H1 (cell line): ENCODE measurements around the gene MMP21.

ENCODE experiments used
- ATF3 ChIP-seq: IDR thresholded peaks from 2 replicates; pipeline ENCODE4 v1.6.1; 2011; ENCODE audit warnings: low read depth, mild to moderate bottlenecking, low read length; ENCODE audit not compliant: insufficient read depth
- BRCA1 ChIP-seq: IDR thresholded peaks from 2 replicates; pipeline ENCODE4 v1.6.1; 2012; ENCODE audit warnings: low read depth, low read length, improper control_type of control experiment
- CHD2 ChIP-seq: IDR thresholded peaks from 2 replicates; pipeline ENCODE4 v1.6.1; 2012; ENCODE audit warnings: low read length, improper control_type of control experiment
- JUN ChIP-seq: IDR thresholded peaks from 2 replicates; pipeline ENCODE4 v1.6.1; 2011; ENCODE audit warnings: low read depth, mild to moderate bottlenecking, improper control_type of control experiment, low read length
- POLR2A ChIP-seq, 2 experiments: IDR thresholded peaks; 1 replicate in 1 of 2; 2 replicates in 1 of 2; pipeline ENCODE4 v1.6.1; 2011; ENCODE audit warnings: low read depth in 2 of 2, low read length in 2 of 2, mild to moderate bottlenecking in 2 of 2; ENCODE audit errors: control extremely low read depth in 1 of 2
- RAD21 ChIP-seq, 2 experiments: IDR thresholded peaks in 1 of 2; conservative IDR thresholded peaks in 1 of 2; 2 replicates each; pipeline ENCODE4 v1.6.1; 2011; ENCODE audit warnings: low read depth in 2 of 2, low read length in 2 of 2, improper control_type of control experiment in 1 of 2, inconsistent platforms in 1 of 2, mild to moderate bottlenecking in 1 of 2, moderate library complexity in 1 of 2
- TAF1 ChIP-seq: IDR thresholded peaks from 2 replicates; pipeline ENCODE4 v1.6.1; 2011; ENCODE audit warnings: mild to moderate bottlenecking, low read depth, low read length
- TAF7 ChIP-seq: optimal IDR thresholded peaks from 2 replicates; pipeline ENCODE3; 2011; ENCODE audit warnings: low read depth, mild to moderate bottlenecking, inconsistent platforms, low read length, moderate library complexity, borderline replicate concordance
- USF2 ChIP-seq: IDR thresholded peaks from 2 replicates; pipeline ENCODE4 v1.6.1; 2011; ENCODE audit warnings: low read length, improper control_type of control experiment
- TF ChIP-seq, protein P1 (sequence below), 3 experiments: IDR thresholded peaks; 1 replicate in 2 of 3; 2 replicates in 1 of 3; pipeline versions ENCODE4 v1.5.1 to v1.6.1; 2011; ENCODE audit warnings: low read length in 3 of 3, mild to moderate bottlenecking in 3 of 3, inconsistent platforms in 2 of 3, low read depth in 1 of 3, moderate library complexity in 1 of 3; ENCODE audit not compliant: insufficient read depth in 1 of 3; ENCODE audit errors: control extremely low read depth in 1 of 3

GRCh38 chr10:125747417-125747816 lies 28.2 kb downstream of the MMP21 start:
- no peak for TF ChIP-seq POLR2A (IDR thresholded peaks at IDR 0.05; ENCODE audit: control extremely low read depth in 1 of 2, low read depth in 2 of 2, low read length in 2 of 2)
- TF ChIP-seq, protein P1, sequence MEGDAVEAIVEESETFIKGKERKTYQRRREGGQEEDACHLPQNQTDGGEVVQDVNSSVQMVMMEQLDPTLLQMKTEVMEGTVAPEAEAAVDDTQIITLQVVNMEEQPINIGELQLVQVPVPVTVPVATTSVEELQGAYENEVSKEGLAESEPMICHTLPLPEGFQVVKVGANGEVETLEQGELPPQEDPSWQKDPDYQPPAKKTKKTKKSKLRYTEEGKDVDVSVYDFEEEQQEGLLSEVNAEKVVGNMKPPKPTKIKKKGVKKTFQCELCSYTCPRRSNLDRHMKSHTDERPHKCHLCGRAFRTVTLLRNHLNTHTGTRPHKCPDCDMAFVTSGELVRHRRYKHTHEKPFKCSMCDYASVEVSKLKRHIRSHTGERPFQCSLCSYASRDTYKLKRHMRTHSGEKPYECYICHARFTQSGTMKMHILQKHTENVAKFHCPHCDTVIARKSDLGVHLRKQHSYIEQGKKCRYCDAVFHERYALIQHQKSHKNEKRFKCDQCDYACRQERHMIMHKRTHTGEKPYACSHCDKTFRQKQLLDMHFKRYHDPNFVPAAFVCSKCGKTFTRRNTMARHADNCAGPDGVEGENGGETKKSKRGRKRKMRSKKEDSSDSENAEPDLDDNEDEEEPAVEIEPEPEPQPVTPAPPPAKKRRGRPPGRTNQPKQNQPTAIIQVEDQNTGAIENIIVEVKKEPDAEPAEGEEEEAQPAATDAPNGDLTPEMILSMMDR (IDR thresholded peaks at IDR 0.05; ENCODE audit: control extremely low read depth in 1 of 3, insufficient read depth in 1 of 3, low read depth in 1 of 3, low read length in 3 of 3), result no peak
- no peak for TF ChIP-seq TAF1
- TF ChIP-seq USF2, result no peak
- no peak for TF ChIP-seq JUN
- TF ChIP-seq ATF3, result no peak
- no peak for TF ChIP-seq TAF7
- TF ChIP-seq BRCA1, result no peak
- TF ChIP-seq RAD21 (IDR thresholded peaks at IDR 0.05 in 1 of 2, conservative IDR thresholded peaks at IDR 0.05 in 1 of 2; ENCODE audit: low read depth in 2 of 2, low read length in 2 of 2), result no peak
- no peak for TF ChIP-seq CHD2
